KOPT-K1 (cell line): ENCODE results near the gene VPS35L.

Source experiments
- H3K27ac ChIP-seq: fragments of 200-600 bp; sonication (generic); 2 replicates; pipeline ENCODE4 v1.5.1; 2016; ENCODE audit warnings: antibody characterized with exemption, mild to moderate bottlenecking, low read depth, low read length; ENCODE audit not compliant: poor library complexity, severe bottlenecking
- H3K36me3 ChIP-seq: fragments of 200-600 bp; sonication (generic); 2 replicates; pipeline ENCODE4 v1.5.1; 2017; ENCODE audit warnings: antibody characterized with exemption, mild to moderate bottlenecking, low read length, moderate library complexity; ENCODE audit not compliant: insufficient read depth
- H3K9me3 ChIP-seq: fragments of 200-600 bp; sonication (generic); 2 replicates; pipeline ENCODE4 v1.5.1; 2017; ENCODE audit warnings: antibody characterized with exemption, low read length, mild to moderate bottlenecking; ENCODE audit not compliant: insufficient read depth, poor library complexity, severe bottlenecking

VPS35L gene

DNA sequence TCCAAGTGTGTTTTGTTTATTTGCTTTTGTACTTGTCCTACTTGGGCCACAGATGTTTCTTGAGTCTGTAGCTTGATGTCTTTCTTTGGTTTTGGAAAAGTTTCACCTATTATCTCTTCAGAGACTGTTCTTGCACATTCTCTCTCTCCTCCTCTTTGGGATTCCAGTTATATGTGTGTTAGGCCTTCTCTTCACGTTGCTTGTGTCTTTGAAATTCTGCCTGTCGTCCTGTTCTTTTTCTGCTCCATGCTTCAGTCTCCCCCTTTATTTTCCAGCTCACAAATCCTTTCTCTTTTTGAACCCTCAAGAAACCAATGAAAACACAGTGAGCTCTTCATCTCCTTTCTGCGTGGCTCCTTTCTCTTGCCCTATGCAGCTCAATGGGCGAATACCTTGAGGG, 7.9 kb downstream of the VPS35L start:
- Histone ChIP-seq H3K27ac (no peak overlapping the region), H3K9me3 (no peaks in the 10 kb centered on the region), H3K36me3 (peaks cover 37% of the 10 kb centered on the region)

DNA sequence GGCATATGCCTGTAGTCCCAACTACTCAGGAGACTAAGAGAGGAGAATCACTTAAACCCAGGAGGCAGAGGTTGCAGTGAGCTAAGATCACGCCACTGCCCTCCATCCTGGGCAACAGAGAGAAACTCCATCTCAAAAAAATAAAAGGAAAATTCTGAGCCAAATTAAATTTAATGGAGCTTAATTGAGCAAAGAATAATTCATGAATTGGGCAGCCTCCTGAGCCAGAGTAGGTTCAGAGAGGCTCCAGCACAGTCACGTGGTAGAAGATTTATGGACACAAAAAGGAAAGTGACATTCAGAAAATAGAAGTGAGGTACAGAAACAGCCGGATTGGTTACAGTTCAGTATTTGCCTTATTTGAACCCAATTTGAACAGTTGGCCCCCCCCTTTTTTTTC, 10.9 kb downstream of the VPS35L start:
- Histone ChIP-seq H3K36me3 (peaks cover 55% of the 10 kb centered on the region), H3K9me3 (no peaks in the 10 kb centered on the region), H3K27ac (no peak overlapping the region)

DNA sequence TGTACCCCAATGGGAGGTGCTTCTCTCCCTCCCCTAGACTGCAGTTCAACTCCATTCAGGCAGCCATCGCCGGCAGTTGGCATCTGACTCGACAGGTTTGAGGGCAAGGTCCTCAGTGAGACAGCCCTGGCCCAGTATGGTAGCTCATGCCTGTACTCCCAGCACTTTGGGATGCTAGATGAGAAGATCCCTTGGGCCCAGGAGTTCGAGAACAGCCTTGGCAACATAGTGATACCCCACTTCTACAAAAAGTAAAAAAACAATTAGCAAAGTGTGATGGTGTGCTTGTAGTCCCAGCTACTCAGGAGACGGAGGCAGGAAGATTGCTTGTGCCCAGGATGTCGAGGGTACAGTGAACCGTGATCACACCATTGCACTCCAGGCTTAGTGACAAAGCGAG, 12.1 kb downstream of the VPS35L start:
- H3K36me3 ChIP-seq = peaks cover 64% of the 10 kb centered on the region
- H3K27ac ChIP-seq = no peak overlapping the region
- H3K9me3 ChIP-seq = no peaks in the 10 kb centered on the region

DNA sequence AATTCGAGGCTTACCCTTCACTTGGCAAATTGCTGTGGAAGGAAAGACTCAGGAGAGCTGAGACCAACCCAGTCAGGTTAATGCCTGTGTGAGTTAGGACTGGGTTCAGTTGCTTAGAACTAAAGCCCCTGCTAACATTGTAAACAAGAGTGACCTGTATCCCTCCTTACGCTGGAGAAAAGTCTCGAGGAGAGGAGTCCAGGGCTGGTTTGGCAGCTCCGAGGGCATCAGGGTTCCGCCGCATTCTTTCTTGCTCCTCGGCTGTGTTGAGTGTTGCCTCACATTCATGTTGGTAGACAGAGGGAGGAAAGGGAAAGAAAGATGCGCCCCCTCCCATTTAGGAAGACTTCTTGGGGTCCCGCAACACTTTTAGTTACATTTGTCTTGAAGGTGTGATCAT, 18.5 kb downstream of the VPS35L start:
- Histone ChIP-seq H3K36me3 (peaks cover 82% of the 10 kb centered on the region), H3K9me3 (no peaks in the 10 kb centered on the region), H3K27ac (no peak overlapping the region)

DNA sequence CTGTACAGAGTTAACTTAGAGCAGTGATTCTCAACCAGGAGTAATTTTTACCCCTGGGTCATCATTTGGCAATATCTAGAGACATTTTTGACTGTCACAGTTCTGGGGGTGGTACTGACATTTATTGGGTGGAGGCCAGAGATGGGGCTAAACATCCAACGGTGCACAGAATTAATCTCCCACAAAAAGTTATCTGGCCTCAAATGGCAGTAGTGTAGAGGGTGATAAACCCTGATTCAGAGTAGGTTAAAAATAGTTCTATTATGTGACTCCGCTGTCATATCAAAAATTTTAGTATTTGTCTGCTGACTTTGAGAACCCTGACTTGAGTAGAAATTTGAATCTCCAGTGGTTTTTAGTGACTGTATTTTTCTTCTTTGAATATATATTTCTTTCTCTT, 19.1 kb downstream of the VPS35L start:
- H3K36me3 ChIP-seq = peaks cover 82% of the 10 kb centered on the region
- H3K27ac ChIP-seq = no peak overlapping the region
- no peaks in the 10 kb centered on the region for H3K9me3 ChIP-seq

DNA sequence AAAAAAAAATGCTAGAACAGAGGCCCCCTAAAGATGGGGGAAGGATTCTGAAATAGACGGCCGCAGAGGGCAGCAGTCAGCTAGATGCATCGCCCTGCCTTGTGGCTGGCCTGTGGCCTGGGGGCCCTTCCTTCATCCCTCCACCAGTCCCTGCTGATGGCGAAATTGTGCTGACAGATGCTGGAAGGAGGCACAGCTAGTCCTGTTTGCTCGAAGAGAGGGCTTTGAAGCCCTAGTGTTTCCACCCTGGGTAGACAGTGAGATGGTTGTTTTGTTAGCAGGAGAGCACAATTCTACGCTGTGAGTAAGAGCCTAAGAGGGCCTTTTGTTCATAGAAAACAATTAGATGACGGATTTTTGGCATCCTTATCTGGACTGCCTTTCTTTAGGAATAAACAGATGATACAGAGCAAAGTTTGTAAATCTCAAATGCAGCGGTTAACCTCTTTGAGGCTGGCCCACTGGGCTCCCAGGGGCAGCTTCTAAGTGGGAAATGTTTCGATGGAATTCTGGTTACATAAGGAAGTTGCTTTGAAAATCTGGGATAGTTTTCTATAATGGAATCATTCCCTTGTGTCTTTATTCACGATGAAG, 23.0 kb downstream of the VPS35L start:
- Histone ChIP-seq H3K27ac (no peak overlapping the region), H3K36me3 (peaks cover 98% of the 10 kb centered on the region), H3K9me3 (peaks cover 7% of the 10 kb centered on the region)

DNA sequence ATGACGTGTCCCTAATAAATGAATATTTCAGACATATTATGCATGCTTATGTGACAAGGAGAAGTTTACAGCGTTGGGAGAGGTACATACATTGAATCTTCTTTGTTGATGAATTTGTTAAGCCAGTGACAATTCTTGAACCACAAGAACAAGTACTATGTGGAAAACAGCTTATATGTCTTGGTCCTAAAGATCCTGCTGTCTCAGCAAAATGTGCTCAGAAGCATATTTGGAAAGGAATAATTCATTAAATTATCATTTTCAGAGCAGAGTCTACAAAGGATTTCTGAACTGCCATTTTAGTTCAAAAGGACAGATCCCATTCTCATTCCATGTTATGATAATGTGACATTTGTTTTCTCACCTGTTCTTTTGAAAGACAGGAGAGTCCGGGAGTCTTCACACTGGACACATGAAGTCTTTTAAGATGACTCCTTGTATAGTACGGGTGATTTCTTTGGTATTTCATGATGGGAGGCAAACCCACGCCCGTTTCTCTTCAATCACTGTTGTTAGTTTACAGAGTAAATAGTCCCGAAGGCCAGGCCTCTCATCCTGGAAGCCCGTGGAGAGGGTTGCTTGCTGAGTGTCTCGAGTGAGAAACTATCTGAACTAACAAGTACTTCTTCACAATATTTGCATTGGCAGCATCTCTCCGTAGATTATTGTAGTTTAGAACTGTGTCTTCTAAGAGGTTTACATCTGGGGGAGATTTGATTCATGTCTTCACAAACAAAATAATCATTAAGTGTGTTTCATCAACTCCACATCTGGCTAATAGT, 26.7 kb downstream of the VPS35L start:
- H3K36me3 ChIP-seq = peaks cover 84% of the 10 kb centered on the region
- no peak overlapping the region for H3K27ac ChIP-seq

DNA sequence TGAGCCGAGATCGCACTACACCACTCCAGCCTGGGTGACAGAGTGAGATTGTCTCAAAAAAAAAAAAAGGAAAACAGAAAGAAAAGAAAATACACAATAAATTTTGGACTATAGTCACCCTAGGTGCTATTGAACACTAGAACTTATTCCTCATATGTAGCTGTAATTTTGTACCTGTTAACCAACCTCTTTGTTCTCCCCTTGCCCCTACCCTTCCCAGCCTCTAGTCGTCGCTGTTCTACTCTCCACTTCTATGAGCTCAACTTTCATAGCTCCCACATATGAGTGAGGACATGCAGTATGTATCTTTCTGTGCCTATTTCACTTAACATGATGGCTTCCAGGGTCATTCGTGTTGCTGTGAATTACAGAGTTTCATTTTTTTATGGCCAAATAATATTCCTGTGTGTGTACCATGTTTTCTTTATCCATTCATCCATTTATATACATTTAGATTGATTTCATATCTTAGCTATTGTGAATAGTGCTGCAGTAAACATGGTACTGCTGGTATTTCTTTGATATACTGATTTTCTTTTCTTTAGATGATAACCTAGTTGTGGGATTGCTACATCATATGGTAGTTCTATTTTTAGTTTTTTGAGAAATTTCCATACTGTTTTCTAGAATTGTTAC, 28.3 kb downstream of the VPS35L start:
- no peak overlapping the region for H3K27ac ChIP-seq
- peaks cover 79% of the 10 kb centered on the region for H3K36me3 ChIP-seq
- H3K9me3 ChIP-seq = peaks cover 7% of the 10 kb centered on the region

More for the DNA sequence above, 26.7 kb downstream of the VPS35L start:
- peaks cover 7% of the 10 kb centered on the region for H3K9me3 ChIP-seq

DNA sequence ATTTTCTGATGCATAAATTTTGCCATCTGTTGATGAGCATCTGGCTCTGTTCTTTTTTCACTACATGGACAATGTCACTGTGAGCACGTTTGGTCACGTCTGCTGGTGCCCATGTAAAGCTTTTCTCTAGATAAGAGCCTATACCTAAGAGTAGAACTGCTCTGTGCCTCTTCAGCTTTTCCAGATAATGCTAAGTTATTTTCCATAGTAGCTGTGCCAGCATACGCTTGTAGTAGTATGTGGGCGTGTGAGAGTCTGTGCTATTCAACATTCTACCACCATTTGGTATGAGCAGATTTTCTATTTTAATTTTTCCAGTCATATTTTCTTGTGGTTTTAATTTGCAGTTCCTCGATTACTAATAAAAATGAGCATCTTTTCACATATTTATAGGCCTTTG, 33.2 kb downstream of the VPS35L start:
- Histone ChIP-seq H3K9me3 (no peaks in the 10 kb centered on the region), H3K36me3 (peaks cover 63% of the 10 kb centered on the region), H3K27ac (no peak overlapping the region)

DNA sequence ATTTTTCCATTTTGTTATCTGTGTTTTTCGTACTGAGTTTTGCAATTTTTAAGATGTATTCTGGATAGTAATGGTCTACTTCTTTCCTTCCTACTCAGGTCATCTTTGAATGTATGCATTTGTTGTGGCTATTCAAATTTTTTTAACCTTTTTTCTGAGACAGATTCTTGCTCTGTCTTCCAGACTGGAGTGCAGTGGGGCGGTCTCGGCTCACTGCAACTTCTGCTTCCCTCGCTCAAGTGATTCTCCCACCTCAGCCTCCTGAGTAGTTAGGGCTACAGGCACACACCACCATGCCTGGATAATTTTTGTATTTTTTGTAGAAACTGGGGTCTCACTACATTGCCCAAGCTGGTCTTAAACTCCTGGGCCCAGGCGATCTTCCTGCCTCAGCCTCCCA, 33.6 kb downstream of the VPS35L start:
- Histone ChIP-seq H3K27ac (no peak overlapping the region), H3K36me3 (peaks cover 63% of the 10 kb centered on the region), H3K9me3 (no peaks in the 10 kb centered on the region)

DNA sequence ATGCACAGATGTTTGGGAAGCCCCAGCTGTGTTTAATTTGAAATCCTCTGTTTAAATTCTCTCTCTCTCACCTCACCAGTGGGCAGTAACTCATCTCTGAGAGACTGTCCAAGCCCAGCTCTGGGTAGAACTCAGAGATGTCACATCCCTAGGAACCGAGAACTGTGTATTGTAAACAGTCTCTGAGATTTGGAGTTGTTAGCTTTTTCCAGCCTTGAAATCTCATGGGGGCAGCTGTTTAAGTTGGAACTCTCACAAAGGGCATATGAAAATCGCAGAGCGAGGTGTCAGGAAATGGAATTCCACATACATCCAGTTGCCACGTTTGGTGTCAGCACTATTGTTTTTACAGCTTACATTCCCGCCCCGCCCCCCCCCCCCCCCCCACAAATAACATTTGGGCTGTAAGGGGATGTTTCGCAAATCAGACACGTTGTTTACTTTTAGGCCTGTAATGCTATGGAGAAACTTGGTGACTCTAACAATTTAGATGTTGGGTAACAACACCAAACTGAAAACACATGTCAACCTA, 34.3 kb downstream of the VPS35L start:
- Histone ChIP-seq H3K36me3 (peaks cover 64% of the 10 kb centered on the region), H3K27ac (no peak overlapping the region), H3K9me3 (no peaks in the 10 kb centered on the region)

DNA sequence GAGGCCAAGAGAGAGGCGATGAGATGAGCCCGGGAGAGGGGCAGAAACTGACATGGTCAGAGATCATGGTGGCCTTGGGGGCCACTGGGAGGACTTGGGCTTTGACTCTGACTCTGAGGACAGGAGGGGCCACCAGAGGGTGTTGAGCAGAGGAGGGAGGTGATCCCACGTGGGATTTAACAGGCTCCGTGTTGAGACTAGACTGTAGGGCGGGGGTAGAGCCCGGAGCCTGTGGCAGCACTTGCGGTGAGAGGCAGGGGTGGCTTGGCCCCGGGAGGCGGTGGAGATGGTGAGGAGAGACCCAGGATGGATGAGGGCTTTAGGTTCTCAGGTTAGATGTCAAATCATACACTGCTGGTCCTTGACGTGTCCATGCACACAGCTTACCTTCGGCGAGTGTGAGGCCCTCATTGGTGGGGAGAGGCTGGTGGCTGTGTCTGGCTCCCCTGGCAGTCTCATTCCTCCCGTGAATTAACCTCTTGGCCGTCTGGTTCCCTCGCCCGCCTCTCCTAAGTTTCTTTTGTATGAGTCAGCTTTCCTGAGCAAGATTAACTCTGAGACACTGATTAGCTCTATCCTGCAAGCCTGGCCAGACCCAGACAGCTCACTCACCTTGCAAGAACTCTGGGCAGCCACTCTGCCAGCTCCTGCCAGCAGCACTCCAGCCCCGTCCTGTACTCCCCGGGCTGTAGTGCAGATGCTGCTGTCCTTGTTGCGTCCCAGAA, 39.7 kb downstream of the VPS35L start:
- no peak overlapping the region for H3K27ac ChIP-seq
- H3K36me3 ChIP-seq = peaks cover 89% of the 10 kb centered on the region
- no peaks in the 10 kb centered on the region for H3K9me3 ChIP-seq

DNA sequence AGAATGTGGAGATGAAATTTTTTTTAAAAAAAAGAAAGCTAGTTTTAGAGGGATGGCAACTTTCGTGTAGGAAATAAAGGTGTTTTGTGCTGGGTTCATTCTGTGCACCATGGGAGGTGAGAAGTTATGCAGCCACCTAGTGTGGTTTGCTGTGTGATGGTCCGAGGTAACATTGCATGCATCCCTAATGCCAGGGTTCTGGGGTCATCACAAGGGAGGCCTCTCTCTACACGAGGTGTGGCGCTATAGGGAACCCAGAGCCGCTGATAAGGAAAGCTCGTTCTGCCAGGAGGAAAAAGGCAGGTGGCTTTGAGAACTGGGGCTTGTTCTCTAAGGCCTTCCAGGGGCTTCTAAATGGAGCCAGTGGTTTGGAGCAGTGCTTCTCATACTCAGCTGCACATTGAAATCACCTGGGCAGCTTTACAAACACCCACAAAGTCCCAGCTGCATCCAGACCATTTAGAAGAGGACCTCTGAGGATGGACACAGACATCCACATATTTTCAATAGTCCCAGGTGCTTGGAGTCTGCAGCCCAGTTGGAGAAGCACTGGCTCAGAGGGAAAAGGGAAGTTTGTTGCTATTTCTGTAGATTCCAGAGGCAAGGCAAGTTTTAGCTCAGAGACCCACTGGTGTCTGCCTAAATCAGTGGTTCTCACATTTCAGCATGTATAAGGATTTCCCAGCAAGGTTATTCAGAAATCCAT, 43.5 kb downstream of the VPS35L start:
- H3K36me3 ChIP-seq = peaks cover 84% of the 10 kb centered on the region
- no peak overlapping the region for H3K27ac ChIP-seq
- no peaks in the 10 kb centered on the region for H3K9me3 ChIP-seq

DNA sequence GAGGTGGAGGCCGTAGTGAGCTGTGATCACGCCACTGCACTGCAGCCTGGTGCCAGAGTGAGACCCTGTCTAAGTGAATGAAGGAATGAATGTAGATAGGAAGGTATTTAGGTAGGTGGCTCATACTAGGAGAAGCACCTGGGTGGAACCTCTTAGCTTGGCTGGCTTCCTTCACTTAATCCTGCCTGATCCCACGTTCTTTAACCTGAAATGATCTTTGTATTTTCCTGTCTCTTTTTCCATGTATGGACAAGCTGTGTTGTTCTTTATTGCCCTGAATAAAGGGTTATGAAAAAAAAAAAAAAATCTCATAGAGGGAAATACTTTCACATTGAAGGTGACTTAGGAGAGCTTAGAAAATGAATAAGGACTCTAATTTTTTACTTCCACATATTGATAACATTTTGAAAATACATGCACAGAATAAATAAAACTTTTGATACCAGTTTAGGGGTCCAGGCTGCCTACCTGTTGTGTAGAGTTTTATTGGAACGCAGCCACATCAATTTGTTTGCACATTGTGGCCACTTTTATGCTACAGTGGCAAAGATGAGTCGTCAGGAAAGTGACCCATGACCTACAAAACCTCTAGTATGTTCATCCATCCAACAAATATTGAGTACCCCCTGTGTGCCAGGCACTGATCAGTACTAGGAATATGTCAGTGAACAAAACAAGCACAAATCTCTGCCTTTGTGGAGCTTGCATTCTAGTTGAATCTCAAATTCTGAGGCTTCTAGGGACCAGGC, 44.6 kb downstream of the VPS35L start:
- Histone ChIP-seq H3K27ac (no peak overlapping the region), H3K9me3 (no peaks in the 10 kb centered on the region), H3K36me3 (peaks cover 84% of the 10 kb centered on the region)
